HepG2 (cell line): ENCODE measurements around the gene CSMD2. TPM values are rescaled to one million over a fixed set of nuclear protein-coding genes. Genes with fewer than 3 reads are reported as not detected.

ENCODE experiments used
- ATAC-seq: fragments of 200-7000 bp; cut with Tn5 transposase; 3 replicates; pipeline ENCODE4 v1.9.1; 2020; ENCODE audit warnings: mild to moderate bottlenecking, moderate library complexity
- BruUV-seq: library from RNA; stranded (reverse); fragments of 400-500 nt; replicated peaks from 2 replicates; lab custom pipeline; 2021; lab: Mats Ljungman, UMichigan
- CTCF ChIA-PET: fragments of 300-600 bp; formaldehyde crosslinking; extraction: SDS; loops from one replicate; lab custom pipeline; 2021; ENCODE audit warnings: low total read pairs, inconsistent platforms, low intra/inter-chr PET ratio; lab: Yijun Ruan, JAX
- POLR2A ChIA-PET: fragments of 350-600 bp; sonication (Branson Sonifier 250); formaldehyde crosslinking; loops from one replicate; lab custom pipeline; 2020; ENCODE audit warnings: antibody characterized with exemption, inconsistent platforms; lab: Yijun Ruan, JAX
- DNase-seq: peaks from one replicate; pipeline ENCODE4 v3.0.0-alpha.2; 2015; ENCODE audit warnings: low spot score
- FAIRE-seq: peaks from 3 replicates; lab custom pipeline; 2011; peaks lifted over from hg19 to GRCh38; lab: Jason Lieb, UNC
- H2AFZ ChIP-seq: one replicate; pipeline ENCODE4 v1.6.1; 2011; ENCODE audit warnings: low read length, inconsistent platforms
- H3K27ac ChIP-seq: fragments of 300-600 bp; 3 replicates; pipeline ENCODE4 v1.8.0; 2011; ENCODE audit warnings: mixed run types, mild to moderate bottlenecking, mixed read lengths, low read length, inconsistent platforms; ENCODE audit not compliant: insufficient read depth; ENCODE audit errors: extremely low read length
- H3K27me3 ChIP-seq, 2 experiments: fragments of 200-600 bp in 1 of 2; 2 replicates in 1 of 2; 3 replicates in 1 of 2; pipeline versions ENCODE4 v1.6.0 to v1.8.0; 2011; ENCODE audit warnings: low read length in 2 of 2, mild to moderate bottlenecking in 2 of 2, moderate library complexity in 2 of 2, inconsistent platforms in 1 of 2; ENCODE audit not compliant: insufficient read depth in 2 of 2, control insufficient read depth in 1 of 2
- H3K36me3 ChIP-seq, 2 experiments: fragments of 200-600 bp in 1 of 2; replicated peaks in 1 of 2; 2 replicates in 1 of 2; 3 replicates in 1 of 2; pipeline versions ENCODE4 v1.5.1 to v1.8.0; 2011; ENCODE audit warnings: low read length in 2 of 2, inconsistent platforms in 1 of 2; ENCODE audit not compliant: insufficient read depth in 2 of 2, control insufficient read depth in 1 of 2
- H3K4me1 ChIP-seq: 2 replicates; pipeline ENCODE4 v1.5.1; 2012; ENCODE audit warnings: low read length, inconsistent platforms; ENCODE audit not compliant: insufficient read depth
- H3K4me2 ChIP-seq: 2 replicates; pipeline ENCODE4 v1.6.0; 2011; ENCODE audit warnings: low read depth, low read length, inconsistent platforms
- H3K4me3 ChIP-seq, 3 experiments: fragments of 200-600 bp in 1 of 3; sonication (generic), shearing (Covaris generic) in 1 of 3; replicated peaks in 1 of 3; 2 replicates each; pipeline ENCODE4 v1.5.1; 2011 to 2016; ENCODE audit warnings: low read length in 3 of 3, inconsistent platforms in 2 of 3, low read depth in 2 of 3, mild to moderate bottlenecking in 2 of 3, control low read depth in 1 of 3, mixed read lengths in 1 of 3; ENCODE audit not compliant: insufficient read depth in 1 of 3
- H3K79me2 ChIP-seq: one replicate; pipeline ENCODE4 v1.6.1; 2011; ENCODE audit warnings: low read length, inconsistent platforms; ENCODE audit not compliant: insufficient read depth
- H3K9ac ChIP-seq: 2 replicates; pipeline ENCODE4 v1.6.0; 2011; ENCODE audit warnings: mild to moderate bottlenecking, low read depth, low read length, inconsistent platforms; ENCODE audit not compliant: insufficient read depth
- H3K9me3 ChIP-seq: 2 replicates; pipeline ENCODE4 v1.5.1; 2012; ENCODE audit warnings: mild to moderate bottlenecking, low read length
- H4K20me1 ChIP-seq: 2 replicates; pipeline ENCODE4 v1.6.0; 2011; ENCODE audit warnings: inconsistent platforms, mild to moderate bottlenecking, low read length, moderate library complexity; ENCODE audit not compliant: insufficient read depth
- DNMT3B ChIP-seq: conservative IDR thresholded peaks from 2 replicates; pipeline ENCODE4 v1.6.1; 2016; ENCODE audit warnings: missing biosample characterization, control low read depth
- FLYWCH1 ChIP-seq: sonication (generic); formaldehyde crosslinking; IDR thresholded peaks from 2 replicates; pipeline ENCODE4 v1.8.1; 2023; ENCODE audit warnings: mild to moderate bottlenecking, missing genetic modification reagents
- FOXJ3 ChIP-seq: sonication (generic); formaldehyde crosslinking; IDR thresholded peaks from 2 replicates; pipeline ENCODE4 v1.4.0; 2020; ENCODE audit warnings: missing genetic modification reagents, mild to moderate bottlenecking, borderline replicate concordance
- HMGA1 ChIP-seq: sonication (generic); formaldehyde crosslinking; conservative IDR thresholded peaks from 2 replicates; pipeline ENCODE4 v1.4.0; 2020; ENCODE audit warnings: missing genetic modification reagents
- HNRNPK ChIP-seq: fragments of 200-400 bp; formaldehyde crosslinking; IDR thresholded peaks from 2 replicates; pipeline ENCODE4 v1.6.1; 2018; ENCODE audit warnings: low read length, low read depth, moderate library complexity, mild to moderate bottlenecking; ENCODE audit not compliant: poor library complexity, severe bottlenecking
- NFKB2 ChIP-seq: sonication (generic); formaldehyde crosslinking; IDR thresholded peaks from 2 replicates; pipeline ENCODE4 v1.4.0; 2020; ENCODE audit warnings: missing genetic modification reagents, borderline replicate concordance
- NR1H2 ChIP-seq: sonication (generic); formaldehyde crosslinking; IDR thresholded peaks from 2 replicates; pipeline ENCODE4 v1.8.1; 2022; ENCODE audit warnings: low read depth, missing genetic modification reagents, borderline replicate concordance
- TOE1 ChIP-seq: sonication (generic); formaldehyde crosslinking; IDR thresholded peaks from 2 replicates; pipeline ENCODE4 v1.4.0; 2020; ENCODE audit warnings: mild to moderate bottlenecking, missing genetic modification reagents
- ZKSCAN8 ChIP-seq: IDR thresholded peaks from 2 replicates; pipeline ENCODE4 v1.6.1; 2016; ENCODE audit warnings: borderline replicate concordance, missing genetic modification reagents, missing compliant biosample characterization
- ZMAT3 ChIP-seq: sonication (generic); formaldehyde crosslinking; conservative IDR thresholded peaks from 2 replicates; pipeline ENCODE4 v1.7.0; 2021; ENCODE audit warnings: missing genetic modification reagents
- ZNF550 ChIP-seq: sonication (generic); formaldehyde crosslinking; IDR thresholded peaks from 2 replicates; pipeline ENCODE4 v1.4.0; 2020; ENCODE audit warnings: mild to moderate bottlenecking, missing genetic modification reagents, borderline replicate concordance
- ZNF766 ChIP-seq: sonication (generic); formaldehyde crosslinking; IDR thresholded peaks from 2 replicates; pipeline ENCODE4 v1.5.0; 2020; ENCODE audit warnings: missing genetic modification reagents, borderline replicate concordance
- ZNF782 ChIP-seq: sonication (generic); formaldehyde crosslinking; IDR thresholded peaks from 2 replicates; pipeline ENCODE4 v1.4.0; 2020; ENCODE audit warnings: missing genetic modification reagents, mild to moderate bottlenecking, borderline replicate concordance
- WGBS: methylation state at CpG from one replicate; pipeline ENCODE4 v1.1.6; 2017; ENCODE audit warnings: low lambda C conversion rate; 5-methylcytosine and 5-hydroxymethylcytosine counted together
- in situ Hi-C: cut with HindIII; loops from 2 replicates; pipeline ENCODE4 v1.10.0; 2017; ENCODE audit warnings: low pct_unique_long_range_greater_than_20kb; ENCODE audit not compliant: extremely low pct_ligation_motif_present
- intact Hi-C: fragments of 100-400 bp; cut with micrococcal nuclease; formaldehyde crosslinking; loops from one replicate; pipeline ENCODE4 v1.10.0; 2022; ENCODE audit not compliant: unreplicated experiment
- polyA plus RNA-seq, 8 experiments: library from polyadenylated mRNA; depleted of rRNA in 3 of 8; stranded (reverse) in 7 of 8; unstranded in 1 of 8; fragments of >200 nt; fragmentation: Illumina TruSeq in 4 of 8; extraction: Trizol in 4 of 8; gene quantifications; 2 replicates each; pipeline versions ENCODE4 v1.2.1 to v1.2.3, GENCODE V29; 2011 to 2016; ENCODE audit warnings: low read depth in 4 of 8, missing spikeins in 1 of 8, mixed read lengths in 1 of 8; ENCODE audit not compliant: insufficient read depth in 1 of 8
- total RNA-seq, 5 experiments: library from RNA; depleted of rRNA; stranded (reverse); fragments of >200 nt; fragmentation: Illumina TruSeq; extraction: Trizol; gene quantifications; 2 replicates each; pipeline ENCODE4 v1.2.3, GENCODE V29; 2016; ENCODE audit warnings: low read depth in 1 of 5
- TF ChIP-seq, protein P1 (sequence below): sonication (generic); formaldehyde crosslinking; IDR thresholded peaks from 2 replicates; pipeline ENCODE4 v1.8.1; 2022; ENCODE audit warnings: mild to moderate bottlenecking, missing genetic modification reagents

CSMD2 gene
- total and polyA plus RNA-seq, 2 of the 13 experiments (the other 11 are each of a cell fraction or from before 2014, with no cell fraction given) = not detected

DNA sequence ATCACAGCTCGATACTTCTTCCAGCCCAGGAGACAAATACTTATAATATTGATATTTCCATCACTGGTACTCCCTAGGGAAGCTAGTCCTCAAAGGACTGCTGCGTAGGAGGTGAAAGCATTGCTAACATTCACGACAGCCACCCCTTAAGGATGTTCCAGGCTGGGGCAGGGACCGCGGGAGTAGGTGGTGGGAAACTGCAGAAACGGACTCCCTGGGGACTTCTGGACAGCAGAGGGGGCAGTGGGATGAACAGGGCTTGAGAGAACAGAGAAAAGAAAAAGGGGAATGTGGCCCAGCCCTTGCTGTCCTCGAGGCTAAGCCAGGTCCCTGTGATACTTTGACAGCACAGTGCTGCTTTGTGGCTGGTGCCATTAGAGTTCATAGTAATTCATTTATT lies 193.1 kb downstream of the CSMD2 start:
- Histone ChIP-seq H3K4me1 (no peaks in the 10 kb centered on the region), H3K9ac (no peak overlapping the region), H3K4me3 (no peak overlapping the region), H3K79me2 (no peaks in the 10 kb centered on the region), H2AFZ (no peak overlapping the region), H3K9me3 (no peaks in the 10 kb centered on the region), H3K4me2 (no peak overlapping the region), H3K36me3 (no peaks in the 10 kb centered on the region), H3K27me3 (no peaks in the 10 kb centered on the region), H4K20me1 (no peaks in the 10 kb centered on the region), H3K27ac (no peak overlapping the region)
- TF ChIP-seq FLYWCH1 (CRISPR knock-in tag) = no peak
- no peak for TF ChIP-seq ZMAT3 (CRISPR knock-in tag)
- no peak for TF ChIP-seq ZNF766 (CRISPR knock-in tag)
- TF ChIP-seq DNMT3B (CRISPR knock-in tag) = no peak
- TF ChIP-seq, protein P1, sequence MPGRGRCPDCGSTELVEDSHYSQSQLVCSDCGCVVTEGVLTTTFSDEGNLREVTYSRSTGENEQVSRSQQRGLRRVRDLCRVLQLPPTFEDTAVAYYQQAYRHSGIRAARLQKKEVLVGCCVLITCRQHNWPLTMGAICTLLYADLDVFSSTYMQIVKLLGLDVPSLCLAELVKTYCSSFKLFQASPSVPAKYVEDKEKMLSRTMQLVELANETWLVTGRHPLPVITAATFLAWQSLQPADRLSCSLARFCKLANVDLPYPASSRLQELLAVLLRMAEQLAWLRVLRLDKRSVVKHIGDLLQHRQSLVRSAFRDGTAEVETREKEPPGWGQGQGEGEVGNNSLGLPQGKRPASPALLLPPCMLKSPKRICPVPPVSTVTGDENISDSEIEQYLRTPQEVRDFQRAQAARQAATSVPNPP (CRISPR knock-in tag) = no peak
- no peak for TF ChIP-seq FOXJ3 (CRISPR knock-in tag)
- no peak for TF ChIP-seq NFKB2
- TF ChIP-seq HMGA1 = no peak
- no peak for TF ChIP-seq ZNF782 (CRISPR knock-in tag)
- TF ChIP-seq ZNF550 (CRISPR knock-in tag) = no peak
- no peak for TF ChIP-seq TOE1 (CRISPR knock-in tag)
- TF ChIP-seq HNRNPK = no peak
- no peak for TF ChIP-seq ZKSCAN8 (CRISPR knock-in tag)
- TF ChIP-seq NR1H2 (CRISPR knock-in tag) = no peak
- intact Hi-C loops (no loop called here), in situ Hi-C loops (no loop called here)
- FAIRE-seq (no peak), DNase-seq (no peak), ATAC-seq (no peak)
- CTCF ChIA-PET = no interaction called here
- 21% methylated on average over 6 of the region's 7 CpGs for WGBS
- POLR2A ChIA-PET = no interaction called here
- BruUV-seq = no TSS peak
